CD14-positive monocyte (primary cell): Measurements from ENCODE around the gene GPHN. TPM values are rescaled to one million over a fixed set of nuclear protein-coding genes. Genes with fewer than 3 reads are reported as not detected.

Source experiments
- DNase-seq, 3 donors: peaks; one replicate each; pipeline ENCODE4 v3.0.0-alpha.2; 2011 to 2022
- H2AFZ ChIP-seq: 2 replicates; pipeline ENCODE4 v1.6.0; 2012; ENCODE audit warnings: mild to moderate bottlenecking, low read depth, low read length, inconsistent platforms; ENCODE audit not compliant: insufficient read depth, poor library complexity, severe bottlenecking
- H3K27ac ChIP-seq, 2 donors: 1 replicate in 1 of 2; 2 replicates in 1 of 2; pipeline ENCODE4 v1.5.1; 2012 to 2013; ENCODE audit warnings: low read length in 2 of 2, control low read depth in 1 of 2, inconsistent platforms in 1 of 2, low read depth in 1 of 2, mild to moderate bottlenecking in 1 of 2
- H3K27me3 ChIP-seq, 2 donors: one replicate each; pipeline versions ENCODE4 v1.6.0 to v1.6.1; 2011 to 2013; ENCODE audit warnings: low read length in 2 of 2; ENCODE audit not compliant: control insufficient read depth in 2 of 2, insufficient read depth in 2 of 2
- H3K36me3 ChIP-seq, 2 donors: replicated peaks in 1 of 2; 1 replicate in 1 of 2; 2 replicates in 1 of 2; pipeline versions ENCODE4 v1.5.1 to v1.6.1; 2012 to 2013; ENCODE audit warnings: low read length in 2 of 2, control low read depth in 1 of 2, inconsistent platforms in 1 of 2, mild to moderate bottlenecking in 1 of 2; ENCODE audit not compliant: insufficient read depth in 2 of 2, control insufficient read depth in 1 of 2
- H3K4me1 ChIP-seq, 2 donors: 1 replicate in 1 of 2; 2 replicates in 1 of 2; pipeline versions ENCODE4 v1.5.1 to v1.6.1; 2012 to 2013; ENCODE audit warnings: low read length in 2 of 2, control low read depth in 1 of 2, inconsistent platforms in 1 of 2, mild to moderate bottlenecking in 1 of 2, moderate library complexity in 1 of 2; ENCODE audit not compliant: insufficient read depth in 2 of 2, control insufficient read depth in 1 of 2
- H3K4me2 ChIP-seq: replicated peaks from 2 replicates; pipeline ENCODE3; 2012; ENCODE audit warnings: low read length, moderate library complexity, mild to moderate bottlenecking; ENCODE audit not compliant: poor library complexity, severe bottlenecking; ENCODE audit errors: extremely low read depth
- H3K4me3 ChIP-seq, 3 experiments: fragments of 200-600 bp in 1 of 3; sonication (generic) in 1 of 3; replicated peaks in 1 of 3; 1 replicate in 2 of 3; 2 replicates in 1 of 3; pipeline ENCODE4 v1.5.1; 2011 to 2013; ENCODE audit warnings: low read length in 3 of 3, mild to moderate bottlenecking in 3 of 3, control low read depth in 2 of 3, low read depth in 2 of 3, inconsistent platforms in 1 of 3, moderate library complexity in 1 of 3
- H3K79me2 ChIP-seq: 2 replicates; pipeline ENCODE4 v1.6.0; 2012; ENCODE audit warnings: mild to moderate bottlenecking, control low read depth, inconsistent platforms, low read length, moderate library complexity; ENCODE audit not compliant: insufficient read depth
- H3K9ac ChIP-seq: 2 replicates; pipeline ENCODE4 v1.6.0; 2017; ENCODE audit warnings: low read length, mild to moderate bottlenecking; ENCODE audit not compliant: insufficient read depth, poor library complexity, severe bottlenecking
- H3K9me3 ChIP-seq, 2 donors: replicated peaks in 1 of 2; 1 replicate in 1 of 2; 2 replicates in 1 of 2; pipeline versions ENCODE4 v1.5.1 to v1.6.1; 2012 to 2013; ENCODE audit warnings: low read length in 2 of 2, control low read depth in 1 of 2; ENCODE audit not compliant: control insufficient read depth in 1 of 2, insufficient read depth in 1 of 2
- H4K20me1 ChIP-seq: 2 replicates; pipeline ENCODE4 v1.6.0; 2012; ENCODE audit warnings: mild to moderate bottlenecking, low read length, control low read depth, moderate library complexity; ENCODE audit not compliant: insufficient read depth
- H3K27ac Mint-ChIP-seq, 7 donors: one replicate each; pipeline ENCODE4 v1.8.0; 2020; ENCODE audit warnings: mild to moderate bottlenecking in 7 of 7, mixed read lengths in 7 of 7, moderate library complexity in 6 of 7, inconsistent platforms in 2 of 7
- H3K27me3 Mint-ChIP-seq, 3 donors: one replicate each; pipeline ENCODE4 v1.8.0; 2021 to 2022; ENCODE audit warnings: low read depth in 3 of 3, mild to moderate bottlenecking in 3 of 3, mixed read lengths in 3 of 3, moderate library complexity in 3 of 3, inconsistent platforms in 1 of 3
- H3K36me3 Mint-ChIP-seq, 2 donors: one replicate each; pipeline ENCODE4 v1.8.0; 2020; ENCODE audit warnings: mixed read lengths in 2 of 2, inconsistent platforms in 1 of 2, mild to moderate bottlenecking in 1 of 2
- H3K4me1 Mint-ChIP-seq: one replicate; pipeline ENCODE4 v1.8.0; 2020; ENCODE audit warnings: mild to moderate bottlenecking, mixed read lengths
- H3K4me3 Mint-ChIP-seq, 2 donors: one replicate each; pipeline ENCODE4 v1.8.0; 2020; ENCODE audit warnings: mild to moderate bottlenecking in 2 of 2, mixed read lengths in 2 of 2, moderate library complexity in 1 of 2
- H3K9me3 Mint-ChIP-seq, 7 donors: one replicate each; pipeline ENCODE4 v1.8.0; 2020 to 2022; ENCODE audit warnings: mixed read lengths in 7 of 7, mild to moderate bottlenecking in 6 of 7, moderate library complexity in 6 of 7, inconsistent platforms in 2 of 7
- CTCF ChIP-seq: fragments of 200-600 bp; IDR thresholded peaks from one replicate; pipeline ENCODE4 v1.8.0; 2022; ENCODE audit warnings: antibody characterized with exemption, mild to moderate bottlenecking
- WGBS: methylation state at CpG from one replicate; pipeline ENCODE4 v1.1.5; 2013; ENCODE audit warnings: missing lambda C conversion rate; ENCODE audit not compliant: insufficient coverage; 5-methylcytosine and 5-hydroxymethylcytosine counted together
- intact Hi-C, 2 donors: fragments of 100-400 bp; cut with micrococcal nuclease; formaldehyde crosslinking; loops; one replicate each; pipeline versions ENCODE4 v1.15.0 to v1.15.1; 2023
- polyA plus RNA-seq, 3 donors: library from polyadenylated mRNA; depleted of rRNA in 1 of 3; unstranded in 2 of 3; stranded (reverse) in 1 of 3; fragments of 300-500 nt in 2 of 3; fragments of >200 nt in 1 of 3; fragmentation: Illumina TruSeq in 2 of 3; gene quantifications; 1 replicate in 2 of 3; 2 replicates in 1 of 3; pipeline ENCODE4 v1.2.3, GENCODE V29; 2012 to 2021

Gene GPHN
- polyA plus RNA-seq, 3 donors: 1.9 to 3.1 (median 3.0) TPM

- Mint-ChIP-seq H3K9me3 (peaks cover 3 to 20% (median 10%) of the 10 kb centered on the region in 7 donors), H3K4me3 (no peak overlapping the region)
- intact Hi-C loops: no loop called here
These were observed 36.4 kb upstream of the GPHN start for GRCh38 chr14:66471584-66471983.

GRCh38 chr14:66472251-66472650 is 35.7 kb upstream of the GPHN start:
- H3K9me3 Mint-ChIP-seq: peaks cover 3 to 20% (median 9%) of the 10 kb centered on the region in 7 donors
- Histone ChIP-seq H4K20me1 (no peaks in the 10 kb centered on the region), H3K27me3 (no peaks in the 10 kb centered on the region), H3K27ac (no peak overlapping the region), H3K79me2 (no peaks in the 10 kb centered on the region), H3K9me3 (peaks cover 4 to 18% of the 10 kb centered on the region in 2 donors), H2AFZ (no peak overlapping the region), H3K4me3 (no peak overlapping the region), H3K36me3 (no peaks in the 10 kb centered on the region), H3K4me2 (no peak overlapping the region), H3K9ac (no peak overlapping the region), H3K4me1 (no peaks in the 10 kb centered on the region)
- DNase-seq: no peak
- H3K27ac Mint-ChIP-seq: no peak overlapping the region
- no peaks in the 10 kb centered on the region for H3K4me1 Mint-ChIP-seq
- no peaks in the 10 kb centered on the region for H3K36me3 Mint-ChIP-seq
- no peak overlapping the region for H3K4me3 Mint-ChIP-seq
- H3K27me3 Mint-ChIP-seq: no peaks in the 10 kb centered on the region
- intact Hi-C loops: no loop called here
- no peak for TF ChIP-seq CTCF

More at GRCh38 chr14:66471584-66471983, 36.4 kb upstream of the GPHN start:
- no peak overlapping the region for H3K4me3 ChIP-seq
- DNase-seq: no peak
- no peak overlapping the region for H3K27ac ChIP-seq
- no peaks in the 10 kb centered on the region for H3K27me3 ChIP-seq
- H3K9ac ChIP-seq: no peak overlapping the region
- Mint-ChIP-seq H3K27ac (no peak overlapping the region), H3K36me3 (no peaks in the 10 kb centered on the region), H3K27me3 (no peaks in the 10 kb centered on the region), H3K4me1 (no peaks in the 10 kb centered on the region)
- no peak overlapping the region for H2AFZ ChIP-seq
- H3K4me1 ChIP-seq: no peaks in the 10 kb centered on the region
- no peaks in the 10 kb centered on the region for H3K79me2 ChIP-seq
- WGBS: no CpG with 5 or more reads among the region's 4 CpGs
- H3K4me2 ChIP-seq: no peak overlapping the region
- H3K36me3 ChIP-seq: no peaks in the 10 kb centered on the region
- no peak for TF ChIP-seq CTCF
- no peaks in the 10 kb centered on the region for H4K20me1 ChIP-seq
- H3K9me3 ChIP-seq: peaks cover 4 to 18% of the 10 kb centered on the region in 2 donors
